ENCODE measurements around the gene PIGS. TPM values are rescaled to one million over a fixed set of nuclear protein-coding genes. Genes with fewer than 3 reads are reported as not detected.
A peak's percentile ranks its signal among the peaks of the same experiment; 100 is the strongest.

PIGS gene
- total RNA-seq, 3 donors from 2014 or later, result 52.2 to 100 (median 88.5) TPM

- Histone ChIP-seq H3K36me3 (ENCODE audit: low read depth) (no peaks in the 10 kb centered on the region), H3K9me3 (no peaks in the 10 kb centered on the region), H3K4me1 (ENCODE audit: low read depth) (peaks cover 11% of the 10 kb centered on the region), H3K4me3 (no peak overlapping the region)
- DNase-seq (no peak), ATAC-seq (no peak)
- no peak for TF ChIP-seq CTCF (IDR thresholded peaks at IDR 0.05)
- intact Hi-C loops (cut with DNase I, micrococcal nuclease), result no loop called here
Observed at GRCh38 chr17:28508211-28508724, 63.1 kb downstream of the PIGS start.

DNA sequence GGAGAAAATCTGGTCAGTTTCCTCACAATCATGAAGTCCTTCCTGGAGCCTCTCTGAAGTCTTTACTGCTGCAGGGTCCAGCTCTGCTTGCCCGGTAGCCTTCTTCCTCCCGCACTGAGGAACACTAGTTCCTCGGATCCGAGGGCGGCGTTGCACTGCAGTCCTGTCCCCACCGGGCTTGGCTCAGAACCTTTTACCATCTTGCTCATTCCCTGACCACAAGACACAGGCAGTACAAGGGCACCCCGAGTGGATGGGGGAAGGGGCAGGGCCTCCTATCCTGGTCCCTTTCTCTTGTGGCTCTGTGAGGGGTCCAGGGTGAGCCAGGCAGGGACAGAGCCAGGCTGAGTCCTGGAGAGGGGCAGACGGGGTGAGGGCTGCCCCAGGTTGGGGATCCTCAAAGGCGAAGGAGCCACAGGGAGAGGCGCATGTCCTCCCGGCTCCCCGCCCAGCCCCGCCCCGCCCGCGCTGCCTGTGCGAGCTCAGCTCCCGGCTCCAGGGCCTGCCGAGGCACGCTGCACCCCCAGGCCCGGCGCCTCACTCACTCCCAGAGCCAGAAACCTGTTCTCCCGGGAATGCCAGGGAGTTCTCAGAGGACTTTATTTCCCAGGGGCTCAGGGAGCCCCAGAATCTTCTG, 63.6 kb downstream of the PIGS start:
- no peak for TF ChIP-seq CTCF (IDR thresholded peaks at IDR 0.05)
- DNase-seq, result peak in 2 of 3 donors; percentile 48 to 70
- ATAC-seq, result peak; percentile 64
- intact Hi-C loops (cut with DNase I, micrococcal nuclease), result no loop called here
- no peaks in the 10 kb centered on the region for H3K36me3 ChIP-seq (ENCODE audit: low read depth)
- peaks cover 11% of the 10 kb centered on the region for H3K4me1 ChIP-seq (ENCODE audit: low read depth)
- no peak overlapping the region for H3K4me3 ChIP-seq
- no peaks in the 10 kb centered on the region for H3K9me3 ChIP-seq

DNA sequence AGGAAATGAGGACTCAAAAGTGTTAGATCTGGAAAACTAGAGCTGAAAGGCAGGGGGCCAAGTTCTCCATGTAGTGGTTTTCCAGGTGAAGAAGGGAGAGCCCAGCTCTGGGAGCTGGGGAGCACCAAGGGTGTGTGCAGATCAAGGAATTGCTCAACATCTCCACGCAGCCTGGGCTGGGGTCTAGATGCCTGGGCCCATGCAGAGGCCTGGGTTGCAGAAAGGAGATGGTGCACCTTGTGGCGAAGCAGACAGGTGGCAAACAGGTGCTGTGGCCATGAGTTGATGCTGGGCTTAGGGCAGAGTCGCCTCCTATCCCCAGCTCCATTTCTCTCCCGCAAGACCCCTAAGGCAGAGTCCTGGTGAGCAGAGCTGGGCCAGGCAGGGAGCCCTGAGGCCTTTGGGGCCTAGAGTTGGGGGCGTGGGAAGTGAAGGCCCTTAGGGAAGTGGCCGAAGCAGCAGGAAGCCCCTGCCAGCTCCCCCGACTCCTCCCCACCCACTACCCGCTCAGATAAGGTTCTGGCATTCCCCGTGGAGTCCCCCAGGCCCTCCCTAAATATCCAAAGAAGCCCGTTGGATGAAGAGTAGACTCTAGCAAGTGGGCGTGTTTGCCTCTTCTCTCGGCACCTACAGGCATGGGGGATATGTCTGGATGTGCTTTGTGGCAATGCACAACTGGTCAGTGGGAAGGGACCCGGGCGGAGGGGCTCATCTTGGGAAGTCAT, 64.4 kb downstream of the PIGS start:
- ATAC-seq, result no peak
- Histone ChIP-seq H3K9me3 (no peaks in the 10 kb centered on the region), H3K36me3 (ENCODE audit: low read depth) (no peaks in the 10 kb centered on the region), H3K4me1 (ENCODE audit: low read depth) (peaks cover 15% of the 10 kb centered on the region), H3K4me3 (no peak overlapping the region)
- intact Hi-C loops (cut with DNase I, micrococcal nuclease), result no loop called here
- TF ChIP-seq CTCF (IDR thresholded peaks at IDR 0.05), result no peak
- no peak for DNase-seq

DNA sequence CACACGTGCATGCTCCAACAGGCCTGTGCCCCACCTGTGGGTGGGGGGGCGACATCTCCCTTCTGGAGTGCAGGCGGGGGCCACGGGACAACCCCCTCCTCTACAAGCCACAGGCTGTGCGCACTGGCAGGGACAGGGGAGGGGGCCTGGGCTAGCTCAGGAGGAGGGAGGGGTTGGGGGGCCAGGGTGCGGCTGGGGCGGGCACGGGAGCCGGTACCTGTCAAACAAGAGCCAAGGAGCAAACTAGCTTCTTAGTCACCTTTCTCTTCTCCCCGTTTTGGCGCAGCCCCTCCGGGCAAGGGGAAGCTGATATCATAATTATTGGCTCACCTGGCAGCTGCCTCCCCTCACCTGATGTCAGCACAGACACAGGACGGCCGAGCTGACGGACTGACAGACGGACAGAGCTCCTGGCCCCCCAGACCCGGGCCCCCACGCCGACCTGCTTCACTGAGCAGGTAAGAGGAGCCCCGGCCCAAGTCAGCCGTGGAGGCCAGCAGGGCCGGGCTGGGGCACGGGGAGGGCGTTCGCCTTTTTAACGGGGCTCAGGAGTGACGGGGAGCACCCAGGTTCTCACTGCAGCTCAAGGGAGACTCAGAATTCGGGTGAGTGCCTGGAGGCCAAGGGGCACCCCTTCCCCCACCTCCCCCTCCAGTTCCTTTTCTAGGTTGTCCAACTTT, 65.2 kb downstream of the PIGS start, which contains the start of gene FOXN1:
Gene FOXN1 (plus strand): TSS at position 363 of the 680 bp plus-strand sequence. CDS start 17,622 bp downstream, outside the sequence.
- TF ChIP-seq CTCF (IDR thresholded peaks at IDR 0.05), result no peak
- Histone ChIP-seq H3K4me3 (no peak within 1 kb of the TSS), H3K36me3 (ENCODE audit: low read depth) (no peaks in the 10 kb centered on the region), H3K9me3 (no peaks in the 10 kb centered on the region), H3K4me1 (ENCODE audit: low read depth) (peaks cover 22% of the 10 kb centered on the region)
- intact Hi-C loops (cut with DNase I, micrococcal nuclease), result no loop called here
- no peak for DNase-seq
- no peak for ATAC-seq

GRCh38 chr17:28503420-28503819, 67.9 kb downstream of the PIGS start:
- Histone ChIP-seq H3K4me1 (ENCODE audit: low read depth) (peaks cover 45% of the 10 kb centered on the region), H3K9me3 (no peaks in the 10 kb centered on the region), H3K4me3 (no peak overlapping the region), H3K36me3 (ENCODE audit: low read depth) (no peaks in the 10 kb centered on the region)
- no peak for DNase-seq
- intact Hi-C loops (cut with DNase I, micrococcal nuclease), result no loop called here
- TF ChIP-seq CTCF (IDR thresholded peaks at IDR 0.05), result no peak
- no peak for ATAC-seq

Other genes starting within 250 kb of the PIGS start
- 10 to 100 TPM; 23.6 to 44.1 (median 28.0) TPM for gene IFT20, start 236.1 kb downstream of the PIGS start, total RNA-seq
- 10 to 100 TPM; 36.8 to 38.4 (median 36.8) TPM for gene TNFAIP1, start 235.8 kb downstream of the PIGS start, total RNA-seq
- 10 to 100 TPM; 71.7 to 82.4 (median 81.3) TPM for gene POLDIP2, start 214.0 kb downstream of the PIGS start, total RNA-seq
- not detected for gene SEBOX, start 206.3 kb downstream of the PIGS start, total RNA-seq
- under 1 TPM; 0.23 to 0.39 (median 0.35) TPM for gene VTN, start 201.2 kb downstream of the PIGS start, total RNA-seq
- 10 to 100 TPM; 12.8 to 16.4 (median 15.0) TPM for gene SARM1, start 199.8 kb downstream of the PIGS start, total RNA-seq
- gene SLC46A1, start 165.3 kb downstream of the PIGS start, total RNA-seq, result 1 to 10 TPM; 4.2 to 10.0 (median 8.6) TPM
- gene SLC13A2, start 97.9 kb downstream of the PIGS start, total RNA-seq, result 10 to 100 TPM; 14.9 to 87.0 (median 17.1) TPM
- gene FOXN1, start 65.2 kb downstream of the PIGS start, total RNA-seq, result under 1 TPM in 2 of 3 donors, not detected in 1; 0.46 to 0.69 TPM
- gene UNC119, start 18.9 kb downstream of the PIGS start, total RNA-seq, result 10 to 100 TPM; 20.5 to 32.3 (median 23.2) TPM
- gene ALDOC, start 5.4 kb upstream of the PIGS start, total RNA-seq, result 10 to 100 TPM; 15.3 to 25.4 (median 19.7) TPM
- 10 to 100 TPM in 2 of 3 donors, 1 to 10 TPM in 1; 7.2 to 30.3 (median 15.1) TPM for gene SPAG5, start 27.5 kb upstream of the PIGS start, total RNA-seq
- 10 to 100 TPM; 10.0 to 15.1 (median 11.1) TPM for gene RSKR, start 42.7 kb upstream of the PIGS start, total RNA-seq
- 100 to 1,000 TPM; 131 to 159 (median 134) TPM for gene BLTP2, start 73.6 kb upstream of the PIGS start, total RNA-seq
- gene SDF2, start 90.4 kb upstream of the PIGS start, total RNA-seq, result 10 to 100 TPM; 55.0 to 67.5 (median 56.3) TPM
- 10 to 100 TPM; 47.8 to 97.7 (median 60.7) TPM for gene SUPT6H, start 90.7 kb upstream of the PIGS start, total RNA-seq
- 1 to 10 TPM; 1.3 to 2.0 (median 1.8) TPM for gene PROCA1, start 140.4 kb upstream of the PIGS start, total RNA-seq
- gene RAB34, start 146.3 kb upstream of the PIGS start, total RNA-seq, result 10 to 100 TPM in 2 of 3 donors, 1 to 10 TPM in 1; 6.5 to 74.4 (median 19.3) TPM
- gene RPL23A, start 148.5 kb upstream of the PIGS start, total RNA-seq, result 1,000 to 10,000 TPM; 1,144 to 1,252 (median 1,216) TPM
- 10 to 100 TPM in 2 of 3 donors, 1 to 10 TPM in 1; 4.8 to 21.3 (median 16.8) TPM for gene TLCD1, start 154.7 kb upstream of the PIGS start, total RNA-seq
- 1 to 10 TPM; 3.4 to 7.9 (median 6.8) TPM for gene NEK8, start 157.3 kb upstream of the PIGS start, total RNA-seq
- 100 to 1,000 TPM in 2 of 3 donors, 10 to 100 TPM in 1; 66.0 to 166 (median 126) TPM for gene TRAF4, start 172.5 kb upstream of the PIGS start, total RNA-seq